HepG2 (cell line): ENCODE measurements around the gene ENO3. TPM values are rescaled to one million over a fixed set of nuclear protein-coding genes. Genes with fewer than 3 reads are reported as not detected.

Experiments used
- CREB1 ChIP-seq, 2 experiments: fragments of 450-650 bp in 1 of 2; IDR thresholded peaks; 2 replicates each; pipeline ENCODE4 v1.6.1; 2016 to 2017; ENCODE audit warnings: control low read depth in 1 of 2, mild to moderate bottlenecking in 1 of 2, missing compliant biosample characterization in 1 of 2, missing genetic modification characterization in 1 of 2
- FOXO1 ChIP-seq: sonication (generic); formaldehyde crosslinking; IDR thresholded peaks from 2 replicates; pipeline ENCODE4 v1.4.0; 2020; ENCODE audit warnings: missing genetic modification reagents
- FUBP1 ChIP-seq: sonication (generic); formaldehyde crosslinking; IDR thresholded peaks from 2 replicates; pipeline ENCODE4 v1.5.1; 2020; ENCODE audit warnings: missing genetic modification reagents, mild to moderate bottlenecking, borderline replicate concordance
- HMGA1 ChIP-seq: sonication (generic); formaldehyde crosslinking; conservative IDR thresholded peaks from 2 replicates; pipeline ENCODE4 v1.4.0; 2020; ENCODE audit warnings: missing genetic modification reagents
- HNF4A ChIP-seq: sonication (generic); formaldehyde crosslinking; IDR thresholded peaks from 2 replicates; pipeline ENCODE4 v1.4.0; 2020; ENCODE audit warnings: missing genetic modification reagents
- NCOA1 ChIP-seq: sonication (generic); formaldehyde crosslinking; IDR thresholded peaks from 2 replicates; pipeline ENCODE4 v1.9.0; 2021; ENCODE audit warnings: missing genetic modification reagents
- NFE2 ChIP-seq: sonication (generic); formaldehyde crosslinking; IDR thresholded peaks from 2 replicates; pipeline ENCODE4 v1.4.0; 2020; ENCODE audit warnings: missing genetic modification reagents
- NR2C2 ChIP-seq: sonication (generic); formaldehyde crosslinking; IDR thresholded peaks from 2 replicates; pipeline ENCODE4 v1.4.0; 2020; ENCODE audit warnings: missing genetic modification reagents, mild to moderate bottlenecking, moderate library complexity, borderline replicate concordance
- PATZ1 ChIP-seq: sonication (generic); formaldehyde crosslinking; IDR thresholded peaks from 2 replicates; pipeline ENCODE4 v1.4.0; 2020; ENCODE audit warnings: missing genetic modification reagents
- POLR2G ChIP-seq: fragments of 200-400 bp; formaldehyde crosslinking; IDR thresholded peaks from 2 replicates; pipeline ENCODE4 v1.6.1; 2018; ENCODE audit warnings: mild to moderate bottlenecking, low read depth, low read length, moderate library complexity
- SRSF1 ChIP-seq: fragments of 200-400 bp; formaldehyde crosslinking; optimal IDR thresholded peaks from 2 replicates; pipeline ENCODE3; 2017; ENCODE audit warnings: mild to moderate bottlenecking, low read depth, low read length, moderate library complexity
- SRSF4 ChIP-seq: fragments of 200-400 bp; formaldehyde crosslinking; IDR thresholded peaks from one replicate; pipeline ENCODE4 v1.6.1; 2018; ENCODE audit warnings: mild to moderate bottlenecking, low read depth, low read length, moderate library complexity; ENCODE audit not compliant: poor library complexity, severe bottlenecking
- YEATS4 ChIP-seq: sonication (generic); formaldehyde crosslinking; IDR thresholded peaks from 2 replicates; pipeline ENCODE4 v1.4.0; 2020; ENCODE audit warnings: missing genetic modification reagents, borderline replicate concordance
- ZFY ChIP-seq: sonication (generic); formaldehyde crosslinking; IDR thresholded peaks from 2 replicates; pipeline ENCODE4 v1.4.0; 2020; ENCODE audit warnings: missing genetic modification reagents
- ZNF281 ChIP-seq: sonication (generic); formaldehyde crosslinking; IDR thresholded peaks from 2 replicates; pipeline ENCODE4 v1.4.0; 2020; ENCODE audit warnings: missing genetic modification reagents, borderline replicate concordance
- ZNF331 ChIP-seq: sonication (generic); formaldehyde crosslinking; IDR thresholded peaks from 2 replicates; pipeline ENCODE4 v1.4.0; 2020; ENCODE audit warnings: missing genetic modification reagents
- ZNF333 ChIP-seq: sonication (generic); formaldehyde crosslinking; IDR thresholded peaks from 2 replicates; pipeline ENCODE4 v1.4.0; 2020; ENCODE audit warnings: mild to moderate bottlenecking, missing genetic modification reagents, borderline replicate concordance
- ZNF670 ChIP-seq: sonication (generic); formaldehyde crosslinking; IDR thresholded peaks from 2 replicates; pipeline ENCODE4 v1.8.0; 2022; ENCODE audit warnings: mild to moderate bottlenecking, missing genetic modification reagents, borderline replicate concordance
- ZNF792 ChIP-seq: IDR thresholded peaks from 2 replicates; pipeline ENCODE4 v1.6.1; 2016
- polyA plus RNA-seq, 8 experiments: library from polyadenylated mRNA; depleted of rRNA in 3 of 8; stranded (reverse) in 7 of 8; unstranded in 1 of 8; fragments of >200 nt; fragmentation: Illumina TruSeq in 4 of 8; extraction: Trizol in 4 of 8; gene quantifications; 2 replicates each; pipeline versions ENCODE4 v1.2.1 to v1.2.3, GENCODE V29; 2011 to 2016; ENCODE audit warnings: low read depth in 4 of 8, missing spikeins in 1 of 8, mixed read lengths in 1 of 8; ENCODE audit not compliant: insufficient read depth in 1 of 8
- total RNA-seq, 5 experiments: library from RNA; depleted of rRNA; stranded (reverse); fragments of >200 nt; fragmentation: Illumina TruSeq; extraction: Trizol; gene quantifications; 2 replicates each; pipeline ENCODE4 v1.2.3, GENCODE V29; 2016; ENCODE audit warnings: low read depth in 1 of 5
- TF ChIP-seq, protein P1 (sequence below): sonication (generic); formaldehyde crosslinking; IDR thresholded peaks from 2 replicates; pipeline ENCODE4 v1.5.1; 2020; ENCODE audit warnings: mild to moderate bottlenecking, moderate library complexity, missing genetic modification reagents

The ENO3 gene
- total and polyA plus RNA-seq, 2 of the 13 experiments (the other 11 are each of a cell fraction or from before 2014, with no cell fraction given) = 59.8 to 69.8 TPM

GRCh38 chr17:4950746-4951204, at the start of gene ENO3 (continued):
- TF ChIP-seq NR2C2 (CRISPR knock-in tag) (peak; percentile 67; the same call in 1 of the 2 replicates), YEATS4 (CRISPR knock-in tag) (no peak; the same call in 1 of the 2 replicates), FUBP1 (CRISPR knock-in tag) (no peak), ZNF281 (CRISPR knock-in tag) (peak; percentile 48; the same call in 1 of the 2 replicates), ZNF333 (no peak), NCOA1 (CRISPR knock-in tag) (0 out of 2 replicates have a peak, but pooled peaks have one; percentile 10), SRSF4 (no peak), HNF4A (CRISPR knock-in tag) (peak; percentile 74), ZNF331 (CRISPR knock-in tag) (0 out of 2 replicates have a peak, but pooled peaks have one; percentile 43), ZNF792 (peak; percentile 94), PATZ1 (CRISPR knock-in tag) (peak; percentile 95), POLR2G (peak; percentile 57), CREB1 (IDR thresholded peaks at IDR 0.05) (no peak), CREB1 (CRISPR knock-in tag; IDR thresholded peaks at IDR 0.05) (peak; percentile 28; the same call in 1 of the 2 replicates), NFE2 (no peak), SRSF1 (peak; percentile 48), HMGA1 (CRISPR knock-in tag) (no peak), FOXO1 (CRISPR knock-in tag) (0 out of 2 replicates have a peak, but pooled peaks have one; percentile 4), ZNF670 (CRISPR knock-in tag) (no peak), ZFY (no peak)
- TF ChIP-seq, protein P1, sequence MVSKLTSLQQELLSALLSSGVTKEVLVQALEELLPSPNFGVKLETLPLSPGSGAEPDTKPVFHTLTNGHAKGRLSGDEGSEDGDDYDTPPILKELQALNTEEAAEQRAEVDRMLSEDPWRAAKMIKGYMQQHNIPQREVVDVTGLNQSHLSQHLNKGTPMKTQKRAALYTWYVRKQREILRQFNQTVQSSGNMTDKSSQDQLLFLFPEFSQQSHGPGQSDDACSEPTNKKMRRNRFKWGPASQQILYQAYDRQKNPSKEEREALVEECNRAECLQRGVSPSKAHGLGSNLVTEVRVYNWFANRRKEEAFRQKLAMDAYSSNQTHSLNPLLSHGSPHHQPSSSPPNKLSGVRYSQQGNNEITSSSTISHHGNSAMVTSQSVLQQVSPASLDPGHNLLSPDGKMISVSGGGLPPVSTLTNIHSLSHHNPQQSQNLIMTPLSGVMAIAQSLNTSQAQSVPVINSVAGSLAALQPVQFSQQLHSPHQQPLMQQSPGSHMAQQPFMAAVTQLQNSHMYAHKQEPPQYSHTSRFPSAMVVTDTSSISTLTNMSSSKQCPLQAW (CRISPR knock-in tag) = peak; percentile 25; the same call in 1 of the 2 replicates
